GM12878 (cell line): ENCODE results near the gene MLXIPL. TPM values are rescaled to one million over a fixed set of nuclear protein-coding genes. Genes with fewer than 3 reads are reported as not detected.

ENCODE experiments used
- ATAC-seq: fragments of 200-7000 bp; cut with Tn5 transposase; 3 replicates; pipeline ENCODE4 v1.9.1; 2020; ENCODE audit warnings: mild to moderate bottlenecking, moderate library complexity
- BruUV-seq: library from RNA; stranded (reverse); fragments of 400-500 nt; replicated peaks from 2 replicates; lab custom pipeline; 2021; lab: Mats Ljungman, UMichigan
- CTCF ChIA-PET: fragments of 300-600 bp; sonication (Branson Sonifier 250); formaldehyde crosslinking; extraction: SDS; loops from one replicate; lab custom pipeline; 2021; ENCODE audit warnings: inconsistent platforms; lab: Yijun Ruan, JAX
- POLR2A ChIA-PET: fragments of 350-600 bp; formaldehyde crosslinking; extraction: SDS; loops from one replicate; lab custom pipeline; 2021; ENCODE audit warnings: inconsistent platforms; lab: Charles Lee
- RAD21 ChIA-PET: fragments of 300-600 bp; sonication (Branson Sonifier 250); formaldehyde crosslinking; loops from one replicate; lab custom pipeline; 2023; ENCODE audit warnings: antibody characterized with exemption; ENCODE audit not compliant: unreplicated experiment; lab: Charles Lee
- SMC1A ChIA-PET: fragments of 300-600 bp; sonication (Branson Sonifier 250); formaldehyde crosslinking; loops from one replicate; lab custom pipeline; 2023; ENCODE audit not compliant: unreplicated experiment, uncharacterized antibody; lab: Charles Lee
- DNase-seq: peaks from one replicate; pipeline ENCODE4 v3.0.0-alpha.2; 2011; ENCODE audit warnings: low read depth, low spot score
- FAIRE-seq: peaks from 3 replicates; lab custom pipeline; 2011; peaks lifted over from hg19 to GRCh38; lab: Jason Lieb, UNC
- H2AFZ ChIP-seq: 2 replicates; pipeline ENCODE4 v1.6.0; 2011; ENCODE audit warnings: low read depth, low read length, control low read depth; ENCODE audit not compliant: control insufficient read depth
- H3K27ac ChIP-seq: 2 replicates; pipeline ENCODE4 v1.5.1; 2011; ENCODE audit warnings: control low read depth; ENCODE audit not compliant: control insufficient read depth, insufficient read depth
- H3K27me3 ChIP-seq, 2 experiments: replicated peaks in 1 of 2; 2 replicates each; pipeline versions ENCODE4 v1.6.0 to v1.6.1; 2011; ENCODE audit warnings: low read length in 1 of 2; ENCODE audit not compliant: control insufficient read depth in 2 of 2, insufficient read depth in 2 of 2
- H3K36me3 ChIP-seq, 2 experiments: 2 replicates each; pipeline ENCODE4 v1.5.1; 2011; ENCODE audit warnings: low read length in 1 of 2; ENCODE audit not compliant: control insufficient read depth in 2 of 2, insufficient read depth in 2 of 2
- H3K4me1 ChIP-seq: 2 replicates; pipeline ENCODE4 v1.6.1; 2011; ENCODE audit warnings: mild to moderate bottlenecking, low read length, moderate library complexity, mixed read lengths; ENCODE audit not compliant: control insufficient read depth, insufficient read depth
- H3K4me2 ChIP-seq: 2 replicates; pipeline ENCODE4 v1.6.0; 2011; ENCODE audit warnings: control low read depth; ENCODE audit not compliant: control insufficient read depth, insufficient read depth
- H3K4me3 ChIP-seq: fragments of 200-600 bp; sonication (generic); 2 replicates; pipeline ENCODE4 v1.5.1; 2016
- H3K79me2 ChIP-seq: 2 replicates; pipeline ENCODE4 v1.6.0; 2011; ENCODE audit warnings: low read length; ENCODE audit not compliant: control insufficient read depth, insufficient read depth
- H3K9ac ChIP-seq: 2 replicates; pipeline ENCODE4 v1.8.0; 2011; ENCODE audit warnings: low read length, control low read depth, mixed read lengths; ENCODE audit not compliant: control insufficient read depth, insufficient read depth
- H3K9me3 ChIP-seq: replicated peaks from 3 replicates; pipeline ENCODE4 v1.5.1; 2011; ENCODE audit warnings: mild to moderate bottlenecking, low read length; ENCODE audit not compliant: control insufficient read depth, insufficient read depth
- H4K20me1 ChIP-seq: 2 replicates; pipeline ENCODE4 v1.6.0; 2011; ENCODE audit not compliant: control insufficient read depth, insufficient read depth
- CEBPZ ChIP-seq: fragments of 150-350 bp; IDR thresholded peaks from 2 replicates; pipeline ENCODE4 v1.6.1; 2016; ENCODE audit warnings: low read depth, low read length
- EED ChIP-seq: sonication (generic); IDR thresholded peaks from 2 replicates; pipeline ENCODE4 v1.6.1; 2016; ENCODE audit warnings: antibody characterized with exemption, low read depth
- ESRRA ChIP-seq: IDR thresholded peaks from 2 replicates; pipeline ENCODE4 v1.6.1; 2012; ENCODE audit warnings: mild to moderate bottlenecking, low read length, improper control_type of control experiment
- HSF1 ChIP-seq: fragments of 150-350 bp; IDR thresholded peaks from 2 replicates; pipeline ENCODE4 v1.6.1; 2014; ENCODE audit warnings: mild to moderate bottlenecking, low read depth, low read length
- NR2C1 ChIP-seq: fragments of 450-650 bp; IDR thresholded peaks from 2 replicates; pipeline ENCODE4 v1.6.1; 2017; ENCODE audit warnings: antibody characterized with exemption, mild to moderate bottlenecking, moderate library complexity
- RFX5 ChIP-seq: IDR thresholded peaks from 2 replicates; pipeline ENCODE4 v1.6.1; 2011; ENCODE audit warnings: low read depth, low read length, improper control_type of control experiment
- SIN3A ChIP-seq: IDR thresholded peaks from 2 replicates; pipeline ENCODE4 v1.6.1; 2012; ENCODE audit warnings: low read depth, low read length, improper control_type of control experiment
- SMAD5 ChIP-seq: IDR thresholded peaks from 2 replicates; pipeline ENCODE4 v1.6.1; 2016; ENCODE audit warnings: antibody characterized with exemption, low read depth
- TCF12 ChIP-seq: IDR thresholded peaks from 2 replicates; pipeline ENCODE4 v1.6.1; 2011; ENCODE audit warnings: low read depth, mild to moderate bottlenecking, low read length
- YY1 ChIP-seq: IDR thresholded peaks from 2 replicates; pipeline ENCODE4 v1.6.1; 2011; ENCODE audit warnings: low read depth, mild to moderate bottlenecking, low read length
- ZNF592 ChIP-seq: fragments of 450-650 bp; IDR thresholded peaks from 2 replicates; pipeline ENCODE4 v1.6.1; 2017; ENCODE audit warnings: mild to moderate bottlenecking, moderate library complexity
- ZSCAN29 ChIP-seq: fragments of 450-650 bp; IDR thresholded peaks from 2 replicates; pipeline ENCODE4 v1.6.1; 2017; ENCODE audit warnings: mild to moderate bottlenecking, moderate library complexity
- WGBS: methylation state at CpG from one replicate; pipeline ENCODE4 v1.1.6; 2016; ENCODE audit warnings: low lambda C conversion rate; ENCODE audit not compliant: insufficient replicate concordance, insufficient coverage; ENCODE audit errors: missing lambda C conversion rate; 5-methylcytosine and 5-hydroxymethylcytosine counted together
- in situ Hi-C: fragments of 300-500 bp; cut with MboI; formaldehyde crosslinking; loops from 9 replicates; pipeline ENCODE4 v1.14.3; 2018; ENCODE audit warnings: mixed read lengths
- intact Hi-C: fragments of 100-400 bp; cut with micrococcal nuclease; formaldehyde crosslinking; loops from one replicate; pipeline ENCODE4 v1.14.2; 2022; ENCODE audit not compliant: unreplicated experiment
- polyA plus RNA-seq, 11 experiments: library from polyadenylated mRNA; depleted of rRNA in 4 of 11; unstranded in 6 of 11; stranded (reverse) in 5 of 11; fragments of >200 nt; fragmentation: Nextera tagmentation in 4 of 11; fragmentation: Illumina TruSeq in 1 of 11; extraction: Ambion mirVana in 4 of 11; extraction: Trizol in 1 of 11; gene quantifications; 1 replicate in 1 of 11; 2 replicates in 10 of 11; pipeline versions ENCODE4 v1.2.1 to v1.2.3, GENCODE V29; 2011 to 2016; ENCODE audit warnings: inconsistent platforms in 2 of 11, missing spikeins in 2 of 11, low read depth in 1 of 11
- total RNA-seq, 4 experiments: library from RNA; depleted of rRNA in 3 of 4; stranded (reverse); fragments of >200 nt in 3 of 4; fragmentation: Illumina TruSeq in 1 of 4; extraction: Trizol in 1 of 4; gene quantifications; 2 replicates each; pipeline versions ENCODE4 v1.2.1 to v1.2.3, GENCODE V29; 2013 to 2021

Gene MLXIPL
- total and polyA plus RNA-seq, 10 of the 15 experiments (the other 5 are each of a cell fraction or from before 2014, with no cell fraction given) = 0.21 TPM; not detected in 9

GRCh38 chr7:73669288-73669701 lies 45.0 kb upstream of the MLXIPL start (continued):
- no peak for TF ChIP-seq ZNF592
- no peak for TF ChIP-seq HSF1

- Histone ChIP-seq H4K20me1 (no peaks in the 10 kb centered on the region), H2AFZ (no peak overlapping the region), H3K36me3 (no peaks in the 10 kb centered on the region), H3K9me3 (no peaks in the 10 kb centered on the region), H3K4me1 (no peaks in the 10 kb centered on the region), H3K4me3 (no peak overlapping the region), H3K9ac (no peak overlapping the region), H3K27me3 (peaks cover 0 to 6% of the 10 kb centered on the region in 2 experiments; a peak in 3 of 4 replicates), H3K79me2 (no peaks in the 10 kb centered on the region), H3K27ac (no peak overlapping the region), H3K4me2 (no peak overlapping the region)
- ChIA-PET SMC1A (no interaction called here), RAD21 (interaction anchor here (1.7 kb wide), 1 partner anchor 62 kb away, joined by 6 read pairs; no protein-coding TSS in a partner anchor), POLR2A (interaction anchor here (0.5 kb wide), 1 partner anchor 10 kb away, joined by 6 read pairs; no protein-coding TSS in a partner anchor), CTCF (interaction anchor here (0.9 to 1.9 kb wide), 3 partner anchors 34 to 61 kb away, joined by 3 to 12 read pairs (median 5); no protein-coding TSS in a partner anchor)
- in situ Hi-C loops (no loop called here), intact Hi-C loops (loop anchor here (5.0 kb wide), 3 partner anchors 42 to 58 kb away; no protein-coding TSS in a partner anchor)
- BruUV-seq = no TSS peak
- WGBS = 32% methylated on average over 5 of the region's 5 CpGs
- FAIRE-seq = no peak
- no peak for DNase-seq
- ATAC-seq = no peak
- TF ChIP-seq SMAD5 (no peak), ZSCAN29 (no peak), CEBPZ (no peak), SIN3A (no peak), ESRRA (no peak), TCF12 (no peak), YY1 (no peak), NR2C1 (no peak), EED (no peak), RFX5 (no peak)
Observed at GRCh38 chr7:73668886-73669230, 44.5 kb upstream of the MLXIPL start.
